NCI-H2029 treated with DMSO at 0.1 percent for 48 hours (cell line): ENCODE data around the gene ITPR2.
"Not testable (repeated sequence)": the region's sequence is repeated elsewhere in the genome, so short reads cannot be mapped to it uniquely, and the experiment has no call there.

Experiments
- DNase-seq: peaks from one replicate; lab custom pipeline; 2025; lab: John Stamatoyannopoulos, UW

Gene ITPR2

DNA sequence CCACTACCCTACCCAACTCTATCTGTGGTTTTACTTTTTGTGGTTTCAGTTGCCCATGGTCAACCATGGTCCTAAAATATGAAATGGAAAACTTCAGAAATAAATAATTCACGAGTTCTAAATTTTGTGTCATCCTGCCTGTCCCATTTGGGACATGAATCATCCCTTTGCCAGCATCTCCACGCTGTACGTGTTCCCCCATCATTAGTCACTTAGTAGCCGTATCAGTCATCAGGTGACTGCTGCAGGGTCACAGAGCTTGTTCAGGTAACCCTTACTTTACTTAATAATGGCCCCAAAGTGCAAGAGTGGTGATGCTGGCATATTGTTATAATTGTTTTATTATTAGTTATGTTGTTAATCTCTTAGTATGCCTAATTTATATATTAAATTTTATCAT lies 209.9 kb downstream of the ITPR2 start:
- DNase-seq = no peak

- no peak for DNase-seq
These were observed 210.4 kb downstream of the ITPR2 start for GRCh38 chr12:26622601-26623000.

GRCh38 chr12:26621932-26622331 lies 211.1 kb downstream of the ITPR2 start:
- no peak for DNase-seq

DNA sequence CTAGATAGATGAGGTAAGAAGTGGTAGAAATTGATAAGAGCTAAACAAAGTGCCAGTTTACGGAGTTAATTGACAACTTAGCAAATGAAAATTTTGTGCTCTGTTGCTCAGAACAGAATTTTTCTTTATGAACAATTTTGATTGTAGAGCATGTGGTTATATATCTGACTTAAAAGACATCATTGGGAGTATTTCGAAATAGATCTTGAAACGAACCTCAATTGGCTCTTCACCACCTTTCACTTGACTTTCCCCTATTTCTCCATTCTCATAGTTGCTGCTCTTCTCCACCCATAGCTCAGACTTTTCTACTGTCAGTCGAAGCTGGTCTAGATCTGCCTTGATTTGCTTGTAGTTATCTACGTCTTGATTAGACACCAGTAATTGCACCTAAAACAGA lies 212.1 kb downstream of the ITPR2 start:
- DNase-seq = no peak

GRCh38 chr12:26617513-26617912 lies 215.5 kb downstream of the ITPR2 start:
- DNase-seq = no peak

GRCh38 chr12:26614011-26614616 lies 218.9 kb downstream of the ITPR2 start:
- DNase-seq = no peak

- DNase-seq = no peak
These were observed 220.8 kb downstream of the ITPR2 start for GRCh38 chr12:26612203-26612602.

DNA sequence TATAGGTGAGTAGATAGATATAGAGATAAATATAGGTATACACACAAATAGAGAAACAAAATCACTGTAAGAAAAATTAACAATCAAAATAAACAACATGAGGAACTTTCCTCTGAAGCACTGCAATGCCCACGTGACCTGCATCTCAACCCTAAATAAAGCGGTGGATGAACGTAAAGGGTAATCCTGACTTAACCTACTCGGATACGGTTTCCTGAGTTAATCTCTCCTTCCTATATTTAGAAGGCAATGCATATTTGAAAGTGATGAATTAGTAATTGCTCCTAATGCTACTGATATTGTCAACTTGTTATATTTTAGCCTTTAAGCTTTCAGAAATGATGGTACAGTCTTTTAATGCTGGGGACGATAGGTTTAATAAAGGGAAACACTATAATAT lies 221.4 kb downstream of the ITPR2 start:
- no peak for DNase-seq

- DNase-seq = no peak
These were observed 222.2 kb downstream of the ITPR2 start for GRCh38 chr12:26610774-26611173.

DNA sequence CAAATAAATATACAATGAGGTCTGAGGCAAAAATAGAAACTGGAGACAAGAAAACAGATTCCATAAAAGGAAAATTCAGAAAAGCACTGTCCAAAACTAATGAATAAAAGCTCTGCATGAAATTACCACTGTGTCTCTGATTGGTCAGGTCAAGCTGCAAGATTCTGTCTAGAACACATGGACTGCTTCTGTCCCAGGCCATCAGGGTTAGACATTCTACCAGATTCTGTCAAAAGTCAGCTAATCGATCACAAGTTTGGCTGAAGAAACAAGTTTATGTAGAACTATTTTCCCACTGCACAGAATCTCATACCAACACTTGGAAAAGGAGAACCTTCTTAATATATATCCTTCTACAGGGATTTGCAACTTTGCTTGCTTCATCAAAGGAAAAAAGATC lies 223.0 kb downstream of the ITPR2 start:
- no peak for DNase-seq

DNA sequence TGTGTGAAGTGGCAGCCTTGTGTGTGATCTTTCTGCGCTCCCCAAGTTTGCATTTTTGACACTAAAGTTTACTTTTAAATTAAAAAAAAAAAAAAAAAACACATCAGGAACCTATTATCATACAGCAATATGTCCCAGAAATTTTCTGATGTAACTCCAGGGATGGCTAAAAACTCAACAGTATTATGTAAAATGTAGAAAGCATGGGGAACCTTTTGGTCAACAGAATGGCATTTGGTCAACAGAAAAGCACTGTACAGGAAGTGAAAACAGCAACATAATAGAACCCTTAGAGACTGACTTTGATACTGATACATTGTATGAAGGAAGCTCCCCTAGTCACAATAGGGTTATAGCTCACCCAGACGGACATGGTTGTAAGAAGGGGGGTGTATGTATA lies 224.3 kb downstream of the ITPR2 start:
- no peak for DNase-seq

DNA sequence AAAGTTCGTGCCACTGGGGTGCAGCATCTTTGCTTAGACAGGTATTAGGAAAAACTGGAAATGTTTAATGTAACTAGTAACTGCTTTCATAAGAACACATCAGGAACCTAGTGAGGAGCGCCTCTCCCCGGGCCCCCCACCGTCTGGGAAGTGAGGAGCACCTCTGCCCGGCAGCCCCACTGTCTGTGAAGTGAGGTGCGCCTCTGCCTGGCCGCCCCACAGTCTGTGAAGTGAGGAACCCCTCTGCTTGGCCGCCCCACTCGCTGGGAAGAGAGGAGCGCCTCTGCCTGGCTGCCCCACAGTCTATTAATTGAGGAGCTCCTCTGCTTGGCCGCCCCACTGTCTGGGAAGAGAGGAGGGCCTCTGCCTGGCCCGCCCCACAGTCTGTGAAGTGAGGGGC lies 224.7 kb downstream of the ITPR2 start:
- DNase-seq = no peak

DNA sequence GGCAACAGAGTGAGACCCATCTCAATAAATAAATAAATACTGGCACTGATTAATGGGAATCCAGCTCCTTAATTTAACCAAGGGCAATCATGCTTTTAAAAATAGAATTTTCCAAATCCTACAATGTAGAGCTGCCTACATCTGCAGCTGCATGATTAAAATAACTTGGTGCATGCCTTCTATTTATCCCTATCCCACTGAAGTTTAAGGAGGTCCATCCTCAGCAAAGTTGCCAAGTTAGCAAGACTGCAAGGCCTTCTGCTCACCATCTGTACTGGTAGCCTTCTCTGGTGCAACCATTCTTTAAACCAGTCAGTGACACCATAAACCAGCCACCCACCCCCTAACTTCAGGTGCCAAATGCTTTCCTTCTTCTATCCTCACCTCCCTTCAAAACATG lies 226.1 kb downstream of the ITPR2 start:
- DNase-seq = no peak

GRCh38 chr12:26604813-26605212 lies 228.2 kb downstream of the ITPR2 start:
- DNase-seq = not testable (repeated sequence)

- DNase-seq = no peak
These were observed 233.8 kb downstream of the ITPR2 start for GRCh38 chr12:26599096-26599695.

- DNase-seq = no peak
These were observed 237.2 kb downstream of the ITPR2 start for GRCh38 chr12:26595806-26596205.

GRCh38 chr12:26580619-26581018 lies 252.4 kb downstream of the ITPR2 start:
- no peak for DNase-seq

DNA sequence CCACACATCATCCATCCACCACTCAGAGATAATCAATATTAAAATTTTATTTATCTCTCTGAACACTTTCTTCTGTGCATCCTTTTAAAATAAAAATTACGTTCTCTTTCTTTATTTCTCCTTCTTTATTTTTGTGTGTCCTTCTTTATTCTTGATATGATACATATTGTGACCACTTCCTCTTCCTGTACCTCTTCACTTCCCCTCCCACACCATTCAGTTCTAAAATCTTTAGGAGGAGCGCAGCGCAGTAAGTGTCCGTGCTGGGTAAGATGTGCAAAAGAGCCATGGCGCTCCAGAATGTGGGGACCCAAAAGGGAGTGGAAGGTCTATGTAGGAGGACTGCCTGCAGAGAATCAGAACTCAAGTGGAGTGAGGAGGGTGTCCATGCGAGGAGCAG lies 256.7 kb downstream of the ITPR2 start:
- DNase-seq = no peak

DNA sequence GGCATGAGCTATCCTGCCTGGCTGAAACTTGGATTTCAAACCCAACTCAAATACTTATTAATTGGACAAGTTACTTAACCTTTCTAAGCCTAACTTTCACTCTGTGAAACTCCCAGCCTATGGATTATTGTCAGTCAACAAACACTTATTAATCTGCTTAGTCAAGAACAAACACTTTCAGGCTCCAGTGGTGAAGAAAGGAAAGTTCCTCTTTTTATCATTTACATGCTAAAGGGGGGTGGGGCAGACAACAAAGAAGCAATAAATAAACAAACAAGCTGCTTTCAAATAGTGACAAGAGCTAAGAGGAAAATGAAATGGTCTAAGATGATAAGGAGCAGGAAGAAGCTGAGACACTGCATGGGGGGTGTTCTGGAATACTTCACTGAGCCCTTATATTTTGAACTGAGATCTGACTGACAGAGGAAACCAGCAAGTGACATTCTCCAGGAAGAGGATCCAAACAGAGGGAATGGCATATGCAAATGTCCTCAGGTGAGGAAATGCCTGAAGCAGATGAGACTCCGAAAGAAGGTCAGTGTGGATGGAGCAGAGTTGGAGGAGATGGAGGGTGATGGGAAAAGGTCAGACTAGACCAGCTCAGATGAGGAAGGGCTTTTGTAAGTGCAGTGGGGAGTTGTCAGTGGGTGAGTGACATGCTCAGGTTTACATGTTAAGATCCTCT lies 259.6 kb downstream of the ITPR2 start:
- no peak for DNase-seq

DNA sequence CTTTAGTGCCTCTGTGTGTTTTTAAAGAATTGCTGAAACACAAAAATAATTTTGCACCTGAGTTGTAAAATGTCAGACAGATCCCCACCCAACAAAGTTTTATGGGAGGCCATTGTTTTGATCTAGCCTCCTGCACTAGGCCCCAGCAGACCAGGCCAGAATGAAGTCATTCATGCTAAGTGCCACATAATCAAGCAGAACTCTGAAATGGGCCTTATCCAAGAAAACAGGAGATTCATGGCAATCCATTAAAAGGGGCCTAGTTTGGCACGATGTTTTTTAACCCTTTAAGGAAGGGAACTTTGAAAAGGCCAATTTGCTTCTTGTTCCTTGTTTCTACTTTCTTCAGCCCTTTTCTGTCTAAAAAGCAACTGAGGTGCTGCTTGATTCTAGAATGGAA lies 260.9 kb downstream of the ITPR2 start:
- DNase-seq = no peak

DNA sequence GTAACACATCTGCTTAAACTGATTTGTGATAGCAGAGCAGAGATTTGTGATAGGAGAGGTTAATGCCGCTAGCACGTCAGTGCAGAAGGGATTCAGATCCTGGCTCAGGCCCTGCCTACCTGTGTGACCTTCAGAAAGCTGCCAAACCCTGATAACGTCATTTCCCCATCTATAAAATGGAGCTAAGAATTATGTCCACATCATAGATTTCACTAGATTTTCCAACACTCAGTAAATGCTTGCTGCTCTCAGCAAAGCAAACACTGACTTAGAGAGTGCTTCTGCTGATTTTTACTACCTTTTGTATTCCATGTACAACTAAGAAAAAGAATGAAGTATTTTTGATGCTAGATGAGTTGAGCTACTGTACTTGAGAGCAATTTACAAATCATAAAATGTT lies 261.4 kb downstream of the ITPR2 start:
- DNase-seq = no peak

DNA sequence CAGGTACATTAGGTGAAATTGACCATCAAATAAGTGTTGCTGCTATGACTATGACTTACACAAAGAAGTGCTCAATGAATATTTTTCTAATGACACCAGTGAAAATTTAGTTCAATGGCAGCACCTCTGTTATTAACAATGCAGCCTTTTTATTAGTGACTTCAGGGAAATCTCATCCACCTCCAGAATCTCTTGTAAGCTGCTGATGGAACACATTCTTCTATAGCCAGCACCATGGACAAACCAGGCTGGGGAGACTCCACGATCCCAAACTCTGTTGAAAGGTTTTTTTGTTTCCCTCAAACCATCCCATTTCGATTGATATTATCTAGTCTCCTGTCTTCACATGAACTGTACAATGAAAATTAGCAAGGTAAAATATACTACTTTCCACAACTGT lies 265.9 kb downstream of the ITPR2 start:
- no peak for DNase-seq

DNA sequence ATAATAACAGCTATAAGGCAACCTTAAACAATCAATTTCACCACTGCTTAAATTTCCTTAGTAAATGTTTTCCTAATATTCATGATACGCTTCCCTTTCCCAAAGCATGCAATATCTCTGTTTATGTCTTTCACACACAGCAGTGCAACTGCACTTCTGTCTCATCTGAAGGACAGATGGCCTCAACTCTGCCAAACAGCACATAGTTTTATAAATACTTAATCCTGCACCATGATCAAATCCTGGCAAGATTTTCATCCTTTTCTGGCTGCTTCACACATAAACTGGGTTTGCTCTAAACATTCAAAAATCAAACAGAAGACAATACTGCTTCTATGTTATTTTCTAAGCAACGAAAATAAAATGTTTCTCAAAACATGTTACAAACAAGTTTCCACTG lies 266.3 kb downstream of the ITPR2 start:
- no peak for DNase-seq

DNA sequence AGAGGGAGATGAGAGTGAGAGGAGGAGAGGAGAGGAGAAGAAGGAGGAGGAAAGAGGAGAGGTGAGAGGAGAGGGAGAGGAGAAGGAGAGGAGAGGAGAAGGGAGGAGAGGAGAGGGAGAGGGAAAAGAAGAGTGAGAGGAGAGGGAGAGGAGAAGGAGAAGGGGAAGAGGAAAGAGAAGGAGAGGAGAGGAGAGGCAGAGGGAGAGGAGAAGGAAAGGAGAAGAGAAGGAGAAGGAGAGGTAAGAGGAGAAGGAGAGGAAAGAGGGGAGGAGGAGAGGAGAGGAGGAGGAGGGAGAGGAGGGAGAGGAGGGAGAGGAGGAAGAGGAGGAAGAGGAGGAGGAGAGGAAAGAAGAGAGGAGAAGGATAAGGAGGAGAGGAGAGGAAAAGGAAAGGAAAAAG lies 266.8 kb downstream of the ITPR2 start:
- DNase-seq = no peak
